ENCODE results near the gene S100A16.

DNA sequence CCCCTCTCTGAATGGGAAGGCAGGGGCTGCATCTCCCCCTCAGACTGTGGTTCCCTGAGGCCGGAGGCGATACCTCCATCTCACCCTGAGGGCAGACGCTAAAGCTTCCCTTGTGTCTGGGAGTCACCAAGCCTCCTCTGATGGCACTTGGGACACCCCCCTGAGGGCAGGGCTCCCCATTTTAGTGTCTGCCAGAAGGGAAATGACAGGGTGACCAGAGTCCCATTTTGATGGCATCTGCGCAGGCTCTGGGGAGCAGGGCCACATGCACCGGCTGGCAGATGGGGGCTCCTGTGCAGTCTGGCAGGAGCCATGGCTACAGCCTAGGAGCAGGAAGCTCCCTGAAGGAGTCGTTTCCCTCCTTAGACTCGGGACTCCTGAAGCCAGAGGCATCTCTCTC is 48.9 kb downstream of the S100A16 start:
- TF ChIP-seq, protein P1, sequence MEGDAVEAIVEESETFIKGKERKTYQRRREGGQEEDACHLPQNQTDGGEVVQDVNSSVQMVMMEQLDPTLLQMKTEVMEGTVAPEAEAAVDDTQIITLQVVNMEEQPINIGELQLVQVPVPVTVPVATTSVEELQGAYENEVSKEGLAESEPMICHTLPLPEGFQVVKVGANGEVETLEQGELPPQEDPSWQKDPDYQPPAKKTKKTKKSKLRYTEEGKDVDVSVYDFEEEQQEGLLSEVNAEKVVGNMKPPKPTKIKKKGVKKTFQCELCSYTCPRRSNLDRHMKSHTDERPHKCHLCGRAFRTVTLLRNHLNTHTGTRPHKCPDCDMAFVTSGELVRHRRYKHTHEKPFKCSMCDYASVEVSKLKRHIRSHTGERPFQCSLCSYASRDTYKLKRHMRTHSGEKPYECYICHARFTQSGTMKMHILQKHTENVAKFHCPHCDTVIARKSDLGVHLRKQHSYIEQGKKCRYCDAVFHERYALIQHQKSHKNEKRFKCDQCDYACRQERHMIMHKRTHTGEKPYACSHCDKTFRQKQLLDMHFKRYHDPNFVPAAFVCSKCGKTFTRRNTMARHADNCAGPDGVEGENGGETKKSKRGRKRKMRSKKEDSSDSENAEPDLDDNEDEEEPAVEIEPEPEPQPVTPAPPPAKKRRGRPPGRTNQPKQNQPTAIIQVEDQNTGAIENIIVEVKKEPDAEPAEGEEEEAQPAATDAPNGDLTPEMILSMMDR (IDR thresholded peaks at IDR 0.05): no peak
- TF ChIP-seq POLR2AphosphoS5 (IDR thresholded peaks at IDR 0.05) (no peak), EP300 (IDR thresholded peaks at IDR 0.05) (no peak), POLR2A (IDR thresholded peaks at IDR 0.05) (no peak)

Measured in stomach (tissue), 4 donors.